AG10803 (cell line): ENCODE results near the gene PIAS2.

ENCODE experiments used
- DNase-seq: peaks from one replicate; pipeline ENCODE4 v3.0.0; 2010; ENCODE audit warnings: low read depth
- H3K4me3 ChIP-seq: 2 replicates; pipeline ENCODE4 v1.5.1; 2011; ENCODE audit warnings: mild to moderate bottlenecking, low read length, control low read depth
- TF ChIP-seq, protein P1 (sequence below): conservative IDR thresholded peaks from 2 replicates; pipeline ENCODE4 v1.5.1; 2011; ENCODE audit warnings: mild to moderate bottlenecking, low read length, control low read depth, inconsistent platforms

The PIAS2 gene

DNA sequence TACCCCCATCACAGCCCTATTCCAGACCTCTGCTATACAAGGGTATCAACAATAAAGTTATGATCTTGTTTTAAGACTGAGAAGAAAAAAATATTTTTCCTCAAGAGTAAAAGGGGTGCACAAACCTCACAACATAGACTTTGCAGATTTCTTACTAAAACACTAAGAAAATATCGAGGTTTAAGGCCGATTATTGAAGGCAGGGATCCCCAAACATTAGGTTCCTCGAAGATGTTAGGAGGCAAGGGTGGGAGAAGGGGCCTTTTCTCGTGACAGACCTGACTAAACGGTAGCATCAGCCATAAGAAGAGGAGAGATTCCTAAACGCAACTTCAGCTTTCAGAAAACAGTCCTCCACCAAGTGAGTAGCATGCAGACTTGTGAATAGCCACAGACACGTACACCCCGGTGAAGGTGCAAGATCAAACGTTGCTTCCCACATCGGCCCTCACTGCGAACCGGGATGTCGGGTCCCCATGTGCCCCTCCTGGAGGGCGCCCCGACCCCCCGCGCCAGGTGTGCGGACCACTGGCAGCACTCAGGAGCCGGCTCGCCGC, 678 bp downstream of the PIAS2 start:
- TF ChIP-seq, protein P1, sequence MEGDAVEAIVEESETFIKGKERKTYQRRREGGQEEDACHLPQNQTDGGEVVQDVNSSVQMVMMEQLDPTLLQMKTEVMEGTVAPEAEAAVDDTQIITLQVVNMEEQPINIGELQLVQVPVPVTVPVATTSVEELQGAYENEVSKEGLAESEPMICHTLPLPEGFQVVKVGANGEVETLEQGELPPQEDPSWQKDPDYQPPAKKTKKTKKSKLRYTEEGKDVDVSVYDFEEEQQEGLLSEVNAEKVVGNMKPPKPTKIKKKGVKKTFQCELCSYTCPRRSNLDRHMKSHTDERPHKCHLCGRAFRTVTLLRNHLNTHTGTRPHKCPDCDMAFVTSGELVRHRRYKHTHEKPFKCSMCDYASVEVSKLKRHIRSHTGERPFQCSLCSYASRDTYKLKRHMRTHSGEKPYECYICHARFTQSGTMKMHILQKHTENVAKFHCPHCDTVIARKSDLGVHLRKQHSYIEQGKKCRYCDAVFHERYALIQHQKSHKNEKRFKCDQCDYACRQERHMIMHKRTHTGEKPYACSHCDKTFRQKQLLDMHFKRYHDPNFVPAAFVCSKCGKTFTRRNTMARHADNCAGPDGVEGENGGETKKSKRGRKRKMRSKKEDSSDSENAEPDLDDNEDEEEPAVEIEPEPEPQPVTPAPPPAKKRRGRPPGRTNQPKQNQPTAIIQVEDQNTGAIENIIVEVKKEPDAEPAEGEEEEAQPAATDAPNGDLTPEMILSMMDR, result no peak
- DNase-seq, result peak; percentile 29

DNA sequence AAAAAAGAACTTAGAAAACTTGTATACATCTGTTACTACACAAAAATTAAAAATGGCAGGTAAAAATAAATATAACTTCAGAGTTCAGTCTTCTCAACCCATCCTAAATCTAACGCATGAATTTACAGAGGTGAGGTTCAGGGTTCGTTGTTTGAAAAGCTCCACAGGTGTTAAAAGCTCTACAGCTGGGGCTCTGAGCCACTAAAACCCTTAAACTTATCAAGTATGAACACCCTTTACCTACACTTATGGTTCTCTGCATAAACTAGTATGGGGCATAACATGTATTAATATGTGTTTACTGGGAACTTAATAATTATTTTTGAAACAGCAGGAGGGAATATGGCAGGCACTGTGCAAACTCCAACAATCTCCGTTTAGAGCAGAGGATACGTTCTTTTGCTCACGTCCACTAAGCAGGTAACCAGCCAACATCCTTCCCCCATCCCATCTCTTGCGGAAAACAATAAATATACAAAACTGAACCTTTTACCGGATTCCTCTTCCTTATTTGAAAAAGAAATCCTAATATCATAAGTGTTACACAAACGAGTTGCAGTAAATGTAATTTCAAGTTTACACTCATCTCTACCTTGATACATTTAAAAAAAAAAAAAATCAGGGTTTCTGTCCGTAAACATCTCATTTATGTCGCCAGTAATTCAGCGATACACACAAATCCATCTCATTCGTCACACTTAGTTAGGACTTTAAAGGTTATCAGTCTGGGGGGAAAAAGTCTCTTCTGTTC, 1.3 kb downstream of the PIAS2 start:
- peak overlapping the region; percentile 82 for H3K4me3 ChIP-seq
- DNase-seq, result no peak
- TF ChIP-seq, protein P1, result no peak

More for the DNA sequence above, 678 bp downstream of the PIAS2 start:
- H3K4me3 ChIP-seq, result peak overlapping the region; percentile 82

DNA sequence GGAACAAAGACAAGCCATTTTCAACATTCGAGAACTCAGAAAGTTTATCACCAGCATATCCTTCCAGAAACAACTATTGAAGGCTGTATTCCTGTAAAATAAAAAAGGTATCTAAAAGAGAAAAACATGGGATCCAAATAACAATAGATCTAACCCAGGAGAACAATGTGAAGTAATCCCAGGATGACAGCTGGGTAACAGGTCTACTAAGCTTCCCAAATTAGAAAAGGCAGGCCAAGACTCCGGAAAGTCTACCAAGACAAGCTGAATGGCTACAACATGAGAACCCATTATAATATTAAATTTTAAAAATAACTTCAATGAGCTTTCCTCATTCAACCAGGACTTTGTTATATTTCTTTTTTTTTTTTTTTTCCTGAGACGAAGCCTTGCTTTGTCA, 6.5 kb downstream of the PIAS2 start:
- no peak overlapping the region for H3K4me3 ChIP-seq
- TF ChIP-seq, protein P1, result no peak
- no peak for DNase-seq

DNA sequence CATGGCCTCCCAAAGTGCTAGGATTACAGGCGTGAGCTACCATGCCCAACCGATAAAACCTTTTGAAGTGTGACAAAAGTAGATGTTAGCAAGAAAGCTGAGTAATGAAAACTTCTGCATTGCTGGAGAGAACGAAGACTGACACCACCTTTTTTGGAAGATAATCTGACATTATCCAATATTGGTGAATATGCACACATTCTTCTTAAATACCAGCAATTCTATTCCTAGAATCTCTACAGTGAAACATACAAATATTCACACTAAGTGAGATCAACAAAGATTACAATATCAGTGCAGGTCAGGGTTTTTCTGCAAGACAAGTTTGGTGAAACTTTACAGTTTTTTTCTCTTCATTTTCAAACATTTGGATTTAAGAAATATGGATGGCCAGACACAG, 7.8 kb downstream of the PIAS2 start:
- no peak for DNase-seq
- TF ChIP-seq, protein P1, result no peak

DNA sequence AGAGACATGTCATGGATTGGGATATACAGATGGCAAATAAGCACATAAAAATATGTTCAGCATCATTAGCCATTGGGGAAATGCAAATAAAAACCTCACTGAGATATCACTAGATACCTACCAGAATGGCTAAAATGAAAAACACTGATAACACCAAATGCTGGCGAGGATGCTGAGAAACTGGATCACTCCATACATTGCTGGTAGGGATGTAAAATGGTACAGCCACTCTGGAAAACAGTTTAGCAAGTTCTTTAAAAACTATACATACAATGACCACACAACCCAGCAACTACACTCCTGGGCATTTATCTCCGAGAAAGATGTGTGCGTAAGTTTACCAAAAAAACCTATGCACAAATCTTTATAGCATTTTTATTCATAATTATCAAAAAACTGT, 13.9 kb downstream of the PIAS2 start:
- TF ChIP-seq, protein P1, result no peak
- H3K4me3 ChIP-seq, result no peak overlapping the region
- no peak for DNase-seq

More for the DNA sequence above, 7.8 kb downstream of the PIAS2 start:
- H3K4me3 ChIP-seq, result no peak overlapping the region

DNA sequence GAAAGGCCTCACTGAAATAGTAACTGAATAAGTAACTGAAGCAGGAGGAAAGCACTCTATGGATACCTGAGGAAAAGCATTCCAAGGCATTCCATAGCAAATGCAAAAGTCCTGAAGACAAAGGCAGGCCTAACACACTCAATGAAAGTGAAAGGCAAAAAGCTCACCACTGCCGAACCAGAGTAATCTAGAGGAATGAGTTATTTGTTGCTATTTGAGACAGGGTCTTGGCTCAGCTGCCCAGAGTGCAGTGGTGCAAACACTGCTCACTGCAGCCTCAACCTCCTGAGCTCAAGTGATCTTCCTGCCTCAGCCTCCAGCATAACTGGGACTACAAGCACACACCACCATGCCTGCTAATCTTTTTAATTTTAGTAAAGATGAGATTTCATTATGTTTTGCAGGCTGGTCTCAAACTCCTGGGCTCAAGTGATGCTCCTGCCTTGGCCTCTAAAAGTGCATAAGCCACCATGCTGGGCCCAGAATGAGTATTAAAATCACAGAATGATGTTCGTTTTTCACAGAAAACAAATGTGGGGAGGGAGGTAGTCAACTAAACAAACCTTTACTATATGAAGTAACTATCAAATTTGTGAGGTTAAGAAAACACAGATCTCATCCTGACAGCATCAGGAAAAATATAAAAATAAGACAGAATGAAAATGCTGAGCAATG, 17.9 kb downstream of the PIAS2 start:
- TF ChIP-seq, protein P1, result no peak
- H3K4me3 ChIP-seq, result no peak overlapping the region
- no peak for DNase-seq
